Measurements from ENCODE around the gene BLVRA.

- TF ChIP-seq, protein P1, sequence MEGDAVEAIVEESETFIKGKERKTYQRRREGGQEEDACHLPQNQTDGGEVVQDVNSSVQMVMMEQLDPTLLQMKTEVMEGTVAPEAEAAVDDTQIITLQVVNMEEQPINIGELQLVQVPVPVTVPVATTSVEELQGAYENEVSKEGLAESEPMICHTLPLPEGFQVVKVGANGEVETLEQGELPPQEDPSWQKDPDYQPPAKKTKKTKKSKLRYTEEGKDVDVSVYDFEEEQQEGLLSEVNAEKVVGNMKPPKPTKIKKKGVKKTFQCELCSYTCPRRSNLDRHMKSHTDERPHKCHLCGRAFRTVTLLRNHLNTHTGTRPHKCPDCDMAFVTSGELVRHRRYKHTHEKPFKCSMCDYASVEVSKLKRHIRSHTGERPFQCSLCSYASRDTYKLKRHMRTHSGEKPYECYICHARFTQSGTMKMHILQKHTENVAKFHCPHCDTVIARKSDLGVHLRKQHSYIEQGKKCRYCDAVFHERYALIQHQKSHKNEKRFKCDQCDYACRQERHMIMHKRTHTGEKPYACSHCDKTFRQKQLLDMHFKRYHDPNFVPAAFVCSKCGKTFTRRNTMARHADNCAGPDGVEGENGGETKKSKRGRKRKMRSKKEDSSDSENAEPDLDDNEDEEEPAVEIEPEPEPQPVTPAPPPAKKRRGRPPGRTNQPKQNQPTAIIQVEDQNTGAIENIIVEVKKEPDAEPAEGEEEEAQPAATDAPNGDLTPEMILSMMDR (optimal IDR thresholded peaks at IDR 0.05 in 1 of 3, IDR thresholded peaks at IDR 0.05 in 1 of 3, conservative IDR thresholded peaks at IDR 0.05 in 1 of 3; ENCODE audit: extremely low read depth in 1 of 3, insufficient read depth in 2 of 3, low read length in 3 of 3), result no peak
- no peak for TF ChIP-seq EZH2 (IDR thresholded peaks at IDR 0.05; ENCODE audit: low read length)
Measured at GRCh38 chr7:43803865-43804264, 45.4 kb downstream of the BLVRA start.
